Fibroblast of lung (primary cell): ENCODE measurements around the gene CAMTA1. TPM values are rescaled to one million over a fixed set of nuclear protein-coding genes. Genes with fewer than 3 reads are reported as not detected.

Source experiments
- DNase-seq, 2 donors: peaks; one replicate each; pipeline versions ENCODE4 v3.0.0 to v3.0.0-alpha.2; 2010; ENCODE audit warnings: low read depth in 2 of 2
- H2AFZ ChIP-seq: 2 replicates; pipeline ENCODE4 v1.5.1; 2012; ENCODE audit warnings: low read length, control low read depth, inconsistent platforms
- H3K27ac ChIP-seq: 2 replicates; pipeline ENCODE4 v1.5.1; 2011; ENCODE audit warnings: low read length, control low read depth; ENCODE audit not compliant: insufficient read depth
- H3K27me3 ChIP-seq: 2 replicates; pipeline ENCODE4 v1.5.1; 2011; ENCODE audit warnings: mild to moderate bottlenecking, low read length; ENCODE audit not compliant: control insufficient read depth, insufficient read depth
- H3K36me3 ChIP-seq: 2 replicates; pipeline ENCODE4 v1.5.1; 2011; ENCODE audit warnings: low read length; ENCODE audit not compliant: control insufficient read depth, insufficient read depth
- H3K4me1 ChIP-seq: 2 replicates; pipeline ENCODE4 v1.5.1; 2011; ENCODE audit warnings: low read length; ENCODE audit not compliant: control insufficient read depth, insufficient read depth; ENCODE audit errors: extremely low read depth
- H3K4me2 ChIP-seq: 2 replicates; pipeline ENCODE4 v1.5.1; 2011; ENCODE audit warnings: low read length, control low read depth; ENCODE audit not compliant: insufficient read depth; ENCODE audit errors: extremely low read depth
- H3K4me3 ChIP-seq, 4 experiments: fragments of 200-600 bp in 1 of 4; sonication (generic) in 1 of 4; replicated peaks in 1 of 4; 2 replicates each; pipeline ENCODE4 v1.5.1; 2011 to 2016; ENCODE audit warnings: low read length in 4 of 4, low read depth in 3 of 4, mild to moderate bottlenecking in 3 of 4, control low read depth in 2 of 4, inconsistent platforms in 1 of 4, mixed read lengths in 1 of 4; ENCODE audit not compliant: insufficient read depth in 1 of 4; ENCODE audit errors: control extremely low read depth in 1 of 4
- H3K79me2 ChIP-seq: 2 replicates; pipeline ENCODE4 v1.5.1; 2012; ENCODE audit warnings: mild to moderate bottlenecking, low read length, inconsistent platforms; ENCODE audit not compliant: control insufficient read depth, insufficient read depth
- H3K9ac ChIP-seq: 2 replicates; pipeline ENCODE4 v1.5.1; 2011; ENCODE audit warnings: mild to moderate bottlenecking, low read length, control low read depth; ENCODE audit not compliant: insufficient read depth
- H3K9me3 ChIP-seq: 2 replicates; pipeline ENCODE4 v1.5.1; 2012; ENCODE audit warnings: low read depth, low read length; ENCODE audit not compliant: control insufficient read depth, insufficient read depth
- H4K20me1 ChIP-seq: 2 replicates; pipeline ENCODE4 v1.5.1; 2011; ENCODE audit warnings: low read length; ENCODE audit not compliant: control insufficient read depth, insufficient read depth; ENCODE audit errors: extremely low read depth
- CTCF ChIP-seq, 2 donors: IDR thresholded peaks in 1 of 2; conservative IDR thresholded peaks in 1 of 2; 1 replicate in 1 of 2; 2 replicates in 1 of 2; pipeline ENCODE4 v1.5.1; 2011 to 2012; ENCODE audit warnings: low read length in 2 of 2, control low read depth in 1 of 2, inconsistent platforms in 1 of 2, low read depth in 1 of 2, mild to moderate bottlenecking in 1 of 2
- EZH2 ChIP-seq: IDR thresholded peaks from 2 replicates; pipeline ENCODE4 v1.5.1; 2012; ENCODE audit warnings: low read length, control low read depth, mild to moderate bottlenecking; ENCODE audit errors: missing control alignments
- polyA plus RNA-seq, 2 donors: library from polyadenylated mRNA; depleted of rRNA in 1 of 2; stranded (reverse) in 1 of 2; unstranded in 1 of 2; fragments of >200 nt; gene quantifications; 2 replicates each; pipeline ENCODE4 v1.2.1, GENCODE V29; 2011 to 2012; ENCODE audit warnings: missing spikeins in 1 of 2
- total RNA-seq: library from RNA; depleted of rRNA; stranded (reverse); fragments of >200 nt; gene quantifications from 2 replicates; pipeline ENCODE4 v1.2.1, GENCODE V29; 2014

Gene CAMTA1
- total and polyA plus RNA-seq, 2 donors (not counting 1 experiment from before 2014, with no cell fraction given) = 47.6 to 86.0 TPM

GRCh38 chr1:7591565-7591964, 806.3 kb downstream of the CAMTA1 start:
- no peak overlapping the region for H3K4me2 ChIP-seq
- no peaks in the 10 kb centered on the region for H3K4me1 ChIP-seq
- no peaks in the 10 kb centered on the region for H3K36me3 ChIP-seq
- no peak overlapping the region for H3K27ac ChIP-seq
- no peaks in the 10 kb centered on the region for H3K79me2 ChIP-seq
- TF ChIP-seq EZH2 = no peak
- TF ChIP-seq CTCF (conservative IDR thresholded peaks at IDR 0.05 in 1 of 2, IDR thresholded peaks at IDR 0.05 in 1 of 2; ENCODE audit: low read depth in 1 of 2, low read length in 2 of 2) = no peak
- H3K4me3 ChIP-seq = no peak overlapping the region
- H4K20me1 ChIP-seq = no peaks in the 10 kb centered on the region
- H2AFZ ChIP-seq = no peak overlapping the region
- no peaks in the 10 kb centered on the region for H3K27me3 ChIP-seq
- no peaks in the 10 kb centered on the region for H3K9me3 ChIP-seq
- H3K9ac ChIP-seq = no peak overlapping the region
- no peak for DNase-seq

GRCh38 chr1:7592120-7592798, 807.0 kb downstream of the CAMTA1 start:
- no peak for TF ChIP-seq EZH2
- TF ChIP-seq CTCF (conservative IDR thresholded peaks at IDR 0.05 in 1 of 2, IDR thresholded peaks at IDR 0.05 in 1 of 2; ENCODE audit: low read depth in 1 of 2, low read length in 2 of 2) = no peak

GRCh38 chr1:7594002-7594713, 808.9 kb downstream of the CAMTA1 start:
- no peaks in the 10 kb centered on the region for H3K9me3 ChIP-seq
- no peaks in the 10 kb centered on the region for H4K20me1 ChIP-seq
- TF ChIP-seq CTCF (conservative IDR thresholded peaks at IDR 0.05 in 1 of 2, IDR thresholded peaks at IDR 0.05 in 1 of 2; ENCODE audit: low read depth in 1 of 2, low read length in 2 of 2) (no peak), EZH2 (no peak)
- H3K4me3 ChIP-seq = no peak overlapping the region
- no peak overlapping the region for H3K4me2 ChIP-seq
- H2AFZ ChIP-seq = no peak overlapping the region
- H3K4me1 ChIP-seq = no peaks in the 10 kb centered on the region
- no peaks in the 10 kb centered on the region for H3K36me3 ChIP-seq
- H3K9ac ChIP-seq = no peak overlapping the region
- DNase-seq = no peak
- no peaks in the 10 kb centered on the region for H3K79me2 ChIP-seq
- no peak overlapping the region for H3K27ac ChIP-seq
- no peaks in the 10 kb centered on the region for H3K27me3 ChIP-seq

More at GRCh38 chr1:7592120-7592798, 807.0 kb downstream of the CAMTA1 start:
- Histone ChIP-seq H4K20me1 (no peaks in the 10 kb centered on the region), H3K36me3 (no peaks in the 10 kb centered on the region), H3K27ac (no peak overlapping the region), H3K4me1 (no peaks in the 10 kb centered on the region), H3K4me2 (no peak overlapping the region), H3K9me3 (no peaks in the 10 kb centered on the region), H3K9ac (no peak overlapping the region), H3K4me3 (no peak overlapping the region), H3K79me2 (no peaks in the 10 kb centered on the region), H3K27me3 (no peaks in the 10 kb centered on the region), H2AFZ (no peak overlapping the region)
- no peak for DNase-seq
